Endothelial cell of umbilical vein (primary cell): ENCODE measurements around the gene FAM219B. TPM values are rescaled to one million over a fixed set of nuclear protein-coding genes. Genes with fewer than 3 reads are reported as not detected.

Experiments
- Bru-seq: library from RNA; stranded (reverse); fragments of 400-500 nt; gene quantifications from one replicate; lab custom pipeline; 2021; lab: Mats Ljungman, UMichigan
- BruChase-seq, 2 experiments: library from RNA; stranded (reverse); fragments of 400-500 nt; gene quantifications; one replicate each; lab custom pipeline; 2021; lab: Mats Ljungman, UMichigan
- BruUV-seq: library from RNA; stranded (reverse); fragments of 400-500 nt; replicated peaks from 2 replicates; lab custom pipeline; 2021; lab: Mats Ljungman, UMichigan
- CTCF ChIA-PET: fragments of 300-600, 350-600 bp; sonication (Branson Sonifier 250); formaldehyde crosslinking; loops from one replicate; lab custom pipeline; 2021; ENCODE audit warnings: antibody characterized with exemption, inconsistent platforms; lab: Charles Lee
- POLR2A ChIA-PET: fragments of 300-600, 350-600 bp; sonication (Branson Sonifier 250); formaldehyde crosslinking; loops from one replicate; lab custom pipeline; 2021; ENCODE audit warnings: antibody characterized with exemption, inconsistent platforms; lab: Charles Lee
- DNase-seq: peaks from one replicate; pipeline ENCODE4 v3.0.0-alpha.2; 2011; ENCODE audit warnings: low read depth, low spot score
- FAIRE-seq: peaks from 2 replicates; lab custom pipeline; 2011; peaks lifted over from hg19 to GRCh38; lab: Jason Lieb, UNC
- H2AFZ ChIP-seq: 2 replicates; pipeline ENCODE4 v1.6.0; 2012; ENCODE audit warnings: low read depth, low read length, control low read depth, inconsistent platforms
- H3K27ac ChIP-seq: 2 replicates; pipeline ENCODE4 v1.5.1; 2011; ENCODE audit warnings: low read depth, mild to moderate bottlenecking, control low read depth, low read length, moderate library complexity; ENCODE audit not compliant: insufficient read depth
- H3K27me3 ChIP-seq, 2 experiments: 2 replicates each; pipeline versions ENCODE4 v1.6.0 to v1.6.1; 2011; ENCODE audit warnings: low read length in 2 of 2, mixed read lengths in 1 of 2; ENCODE audit not compliant: control insufficient read depth in 2 of 2, insufficient read depth in 2 of 2
- H3K36me3 ChIP-seq, 2 experiments: 2 replicates in 1 of 2; 3 replicates in 1 of 2; pipeline ENCODE4 v1.5.1; 2011; ENCODE audit warnings: low read length in 2 of 2, mild to moderate bottlenecking in 1 of 2, moderate library complexity in 1 of 2; ENCODE audit not compliant: control insufficient read depth in 2 of 2, insufficient read depth in 2 of 2; ENCODE audit errors: extremely low read depth in 1 of 2
- H3K4me1 ChIP-seq: 3 replicates; pipeline ENCODE4 v1.5.1; 2011; ENCODE audit warnings: mild to moderate bottlenecking, low read length; ENCODE audit not compliant: control insufficient read depth, insufficient read depth; ENCODE audit errors: extremely low read depth
- H3K4me2 ChIP-seq: 2 replicates; pipeline ENCODE4 v1.6.1; 2011; ENCODE audit warnings: low read length, control low read depth, mixed read lengths; ENCODE audit not compliant: insufficient read depth
- H3K4me3 ChIP-seq, 3 experiments: fragments of 200-600 bp in 1 of 3; sonication (generic), shearing (Covaris generic) in 1 of 3; replicated peaks in 1 of 3; 2 replicates each; pipeline ENCODE4 v1.5.1; 2011 to 2016; ENCODE audit warnings: control low read depth in 3 of 3, low read length in 3 of 3, mild to moderate bottlenecking in 2 of 3, inconsistent platforms in 1 of 3, low read depth in 1 of 3, moderate library complexity in 1 of 3; ENCODE audit not compliant: insufficient read depth in 1 of 3
- H3K79me2 ChIP-seq: 2 replicates; pipeline ENCODE4 v1.6.0; 2012; ENCODE audit warnings: low read length, inconsistent platforms; ENCODE audit not compliant: control insufficient read depth, insufficient read depth
- H3K9ac ChIP-seq: replicated peaks from 2 replicates; pipeline ENCODE3; 2011; ENCODE audit warnings: low read length, control low read depth; ENCODE audit not compliant: insufficient read depth; ENCODE audit errors: extremely low read depth
- H3K9me1 ChIP-seq: replicated peaks from 3 replicates; pipeline ENCODE4 v1.6.0; 2011; ENCODE audit warnings: mild to moderate bottlenecking, low read length; ENCODE audit not compliant: control insufficient read depth, insufficient read depth; ENCODE audit errors: extremely low read depth
- H3K9me3 ChIP-seq: replicated peaks from 2 replicates; pipeline ENCODE4 v1.5.1; 2012; ENCODE audit warnings: low read length, inconsistent platforms; ENCODE audit not compliant: control insufficient read depth, insufficient read depth
- H4K20me1 ChIP-seq: replicated peaks from 2 replicates; pipeline ENCODE3; 2011; ENCODE audit warnings: mild to moderate bottlenecking, low read length; ENCODE audit not compliant: control insufficient read depth, insufficient read depth; ENCODE audit errors: extremely low read depth
- EZH2 ChIP-seq: IDR thresholded peaks from 2 replicates; pipeline ENCODE4 v1.6.1; 2012; ENCODE audit warnings: borderline replicate concordance, low read depth, mild to moderate bottlenecking, moderate library complexity, low read length, inconsistent platforms; ENCODE audit not compliant: severe bottlenecking
- JUN ChIP-seq: IDR thresholded peaks from 2 replicates; pipeline ENCODE4 v1.6.1; 2011; ENCODE audit warnings: borderline replicate concordance, low read depth; ENCODE audit not compliant: insufficient read length, insufficient read depth
- POLR2A ChIP-seq: IDR thresholded peaks from 2 replicates; pipeline ENCODE4 v1.6.1; 2012; ENCODE audit warnings: low read depth, mild to moderate bottlenecking, control low read depth, low read length
- POLR2AphosphoS5 ChIP-seq: IDR thresholded peaks from 2 replicates; pipeline ENCODE4 v1.6.1; 2012; ENCODE audit warnings: low read depth, mild to moderate bottlenecking, control low read depth, low read length, moderate library complexity; ENCODE audit not compliant: insufficient read depth
- dilution Hi-C: fragments of 300-500 bp; cut with MboI; formaldehyde crosslinking; loops from one replicate; pipeline ENCODE4 v1.15.0; 2019; ENCODE audit warnings: low sequenced_read_pairs; ENCODE audit not compliant: extremely low pct_ligation_motif_present
- intact Hi-C: fragments of 100-400 bp; cut with micrococcal nuclease; formaldehyde crosslinking; loops from one replicate; pipeline ENCODE4 v1.10.0; 2022
- long read RNA-seq: library from polyadenylated mRNA; stranded (forward); transcript quantifications from one replicate; pipeline ENCODE4 v2.0.0, GENCODE V29; 2021
- polyA minus RNA-seq, 3 experiments: library from RNA; depleted of rRNA, polyadenylated mRNA; stranded (reverse); fragments of >200 nt; gene quantifications; 1 replicate in 1 of 3; 2 replicates in 2 of 3; pipeline ENCODE4 v1.2.3, GENCODE V29; 2011
- polyA plus RNA-seq, 4 experiments: library from polyadenylated mRNA; depleted of rRNA in 3 of 4; stranded (reverse) in 3 of 4; unstranded in 1 of 4; fragments of >200 nt; gene quantifications; 2 replicates each; pipeline versions ENCODE4 v1.2.1 to v1.2.3, GENCODE V29; 2011 to 2012; ENCODE audit warnings: missing spikeins in 1 of 4
- total RNA-seq: library from RNA; stranded (reverse); gene quantifications from 2 replicates; pipeline ENCODE4 v1.2.3, GENCODE V29; 2021

The FAM219B gene
- total RNA-seq (57.0 and 73.0 TPM in 2 replicates), polyA plus RNA-seq (55.1 and 57.7 TPM in 2 replicates), polyA minus RNA-seq (45.1 and 46.9 TPM in 2 replicates), Bru-seq, nascent RNA (percentile 78 among the genes with signal in this experiment), BruChase-seq, experiment 1, labeled RNA remaining after a 6-hour chase (percentile 81 among the genes with signal in this experiment), BruChase-seq, experiment 2, labeled RNA remaining after a 2-hour chase (percentile 88 among the genes with signal in this experiment)
- polyA plus RNA-seq (2011; cell fraction: cytosol; rRNA removed) = 35.9 and 53.0 TPM in 2 replicates
- 219 and 225 TPM in 2 replicates for polyA plus RNA-seq (2011; cell fraction: nucleus; rRNA removed)
- polyA plus RNA-seq (2012) = 28.2 and 31.1 TPM in 2 replicates
- polyA minus RNA-seq (2011; cell fraction: cytosol; rRNA and poly(A)+ RNA removed) = 18.2 TPM
- polyA minus RNA-seq (2011; cell fraction: nucleus; rRNA and poly(A)+ RNA removed) = 26.2 and 37.4 TPM in 2 replicates
- long read RNA-seq, transcript FAM219B-201 (5 exons, 3,550 nt) = major isoform, 24 of 91 reads
- long read RNA-seq, transcript FAM219B-217 (4 exons, 3,219 nt) = minor isoform, 10 of 91 reads
- long read RNA-seq, partial matches to known transcripts = 5 of 91 reads
- long read RNA-seq, other reads (novel, unspliced or antisense) = 38 of 91 reads

- peak within 1 kb of the TSS; percentile 38 to 79 (median 73) for H3K4me3 ChIP-seq
- peak within 1 kb of the TSS; percentile 76 for H3K9ac ChIP-seq
- ChIA-PET POLR2A (interaction anchor here (0.7 to 1.3 kb wide), 3 partner anchors 17 to 61 kb away, joined by 3 read pairs; partner anchors contain the start of genes COX5A and MPI), CTCF (interaction anchor here (0.6 to 2.7 kb wide), 19 partner anchors 10 to 243 kb away, joined by 3 to 20 read pairs (median 3); partner anchors contain the start of genes COX5A and MPI)
- DNase-seq = peak; percentile 87
- no TSS peak for BruUV-seq
- peaks cover 15% of the 10 kb centered on the region for H3K79me2 ChIP-seq
- peak within 1 kb of the TSS; percentile 88 for H3K4me2 ChIP-seq
- H2AFZ ChIP-seq = peak within 1 kb of the TSS; percentile 98
- FAIRE-seq = peak; percentile 97
- no peaks in the 10 kb centered on the region for H3K9me3 ChIP-seq
- H4K20me1 ChIP-seq = no peaks in the 10 kb centered on the region
- peak; percentile 92 for TF ChIP-seq POLR2AphosphoS5
- no peak for TF ChIP-seq EZH2
- TF ChIP-seq POLR2A = peak; percentile 98
- no peak for TF ChIP-seq JUN
- no peaks in the 10 kb centered on the region for H3K9me1 ChIP-seq
- dilution Hi-C loops (no loop called here), intact Hi-C loops (loop anchor here (1.0 kb wide), 3 partner anchors 17 to 44 kb away; partner anchors contain the start of gene COX5A)
- H3K27me3 ChIP-seq = no peaks in the 10 kb centered on the region
- peak within 1 kb of the TSS; percentile 32 for H3K27ac ChIP-seq
- H3K36me3 ChIP-seq = peaks cover 6 to 10% of the 10 kb centered on the region in 2 experiments
- peaks cover 11% of the 10 kb centered on the region for H3K4me1 ChIP-seq
Measured at GRCh38 chr15:74906450-74907162, at the start of gene FAM219B. TSS of gene FAM219B (minus strand) at chr15:74906851. CDS start at chr15:74906800, 51 bp downstream.
